GM23338 (cell line): ENCODE measurements around the gene OAS1.

Experiments used
- CTCF ChIP-seq, 2 experiments: fragments of 200-600 bp in 1 of 2; sonication (generic) in 1 of 2; conservative IDR thresholded peaks; 2 replicates each; pipeline versions ENCODE4 v1.5.1 to v1.6.1; 2016 to 2017; ENCODE audit warnings: antibody characterized with exemption in 2 of 2, low read depth in 2 of 2, mild to moderate bottlenecking in 2 of 2, moderate library complexity in 1 of 2
- EZH2 ChIP-seq: fragments of 200-600 bp; sonication (generic); IDR thresholded peaks from one replicate; pipeline ENCODE4 v1.8.0; 2017; ENCODE audit warnings: antibody characterized with exemption, mild to moderate bottlenecking, low read depth; ENCODE audit not compliant: unreplicated experiment
- EZH2phosphoT487 ChIP-seq: fragments of 200-600 bp; sonication (generic); IDR thresholded peaks from one replicate; pipeline ENCODE4 v1.8.1; 2018; ENCODE audit warnings: antibody characterized with exemption; ENCODE audit not compliant: unreplicated experiment
- POLR2AphosphoS5 ChIP-seq: IDR thresholded peaks from 2 replicates; pipeline ENCODE4 v1.6.1; 2016; ENCODE audit warnings: antibody characterized with exemption, low read depth

- TF ChIP-seq EZH2 (no peak), EZH2phosphoT487 (no peak), CTCF (conservative IDR thresholded peaks at IDR 0.05; ENCODE audit: low read depth in 2 of 2) (no peak), POLR2AphosphoS5 (no peak)
Measured at GRCh38 chr12:112961074-112961473, 54.3 kb downstream of the OAS1 start.
